Measurements from ENCODE around the gene FAM171A2. TPM values are rescaled to one million over a fixed set of nuclear protein-coding genes. Genes with fewer than 3 reads are reported as not detected.
"Not testable (repeated sequence)": the region's sequence is repeated elsewhere in the genome, so short reads cannot be mapped to it uniquely, and the experiment has no call there.

The FAM171A2 gene
- 10 to 100 TPM; 24.5 to 34.8 (median 27.4) TPM for polyA plus RNA-seq (ENCODE audit: insufficient read length in 3 of 3)

DNA sequence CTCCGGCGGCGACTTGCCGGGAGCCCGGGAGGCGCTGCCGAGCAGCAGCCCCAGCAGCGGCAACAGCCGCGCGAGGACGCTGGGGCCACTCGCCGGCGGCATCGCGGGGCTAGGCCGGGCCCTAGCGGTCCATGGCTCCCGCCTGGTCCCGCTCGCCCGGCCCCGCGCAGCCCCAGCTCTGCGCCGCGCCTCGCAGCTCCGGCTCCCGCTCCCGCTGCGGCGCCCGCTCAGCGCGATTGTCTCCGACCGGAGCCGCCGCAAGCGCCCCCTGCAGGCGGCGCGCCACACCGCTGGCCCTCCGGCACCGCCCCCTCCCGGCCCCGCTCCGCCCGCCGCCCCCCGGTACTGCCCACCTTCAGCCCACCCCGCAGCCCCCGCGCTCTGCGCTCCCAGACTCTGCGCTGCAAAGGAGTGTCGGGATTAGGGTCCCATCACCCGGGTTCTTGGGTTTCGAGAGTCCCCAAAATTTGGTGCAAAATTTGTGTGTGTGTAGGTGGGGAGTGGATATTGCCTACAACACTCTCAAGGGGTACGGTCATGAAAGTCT is at the start of gene FAM171A2:
TSS of gene FAM171A2 (minus strand) at position 241 of the 547 bp plus-strand sequence. CDS start at position 102, 139 bp downstream.
- no peak for DNase-seq (ENCODE audit: low read depth in 3 of 3, low spot score in 2 of 3)

DNA sequence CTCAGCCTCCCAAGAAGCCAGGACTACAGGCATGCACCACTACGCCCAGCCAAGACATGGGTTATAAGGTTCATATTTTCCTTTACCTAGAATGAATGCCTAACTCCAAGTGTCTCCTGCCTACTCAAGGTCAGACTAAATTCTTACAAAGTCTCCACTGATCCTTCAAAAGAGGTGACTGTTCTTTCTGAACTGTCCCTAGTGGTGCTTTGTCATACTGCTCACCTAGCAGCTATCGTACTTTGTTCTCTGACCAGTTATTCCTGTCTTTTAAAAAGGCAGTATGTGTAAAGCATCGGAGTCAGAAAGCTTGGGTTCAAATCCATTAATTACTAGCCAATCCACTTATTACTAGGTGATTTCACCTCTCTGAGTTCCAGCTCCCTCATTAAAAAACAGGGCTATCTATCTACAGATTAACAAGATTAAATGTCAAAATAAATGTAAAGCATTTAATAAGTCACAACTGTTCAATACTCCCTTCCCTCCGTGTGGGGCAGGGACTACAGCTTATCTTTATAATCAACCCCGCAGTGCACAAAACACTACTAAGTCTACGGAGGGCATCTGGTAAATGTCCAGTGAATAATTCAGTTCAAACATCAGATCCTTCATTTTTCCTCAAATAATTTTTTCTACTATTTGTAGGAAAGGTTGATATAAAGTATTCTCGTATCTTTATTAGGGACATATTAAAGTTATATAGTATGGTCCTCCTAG is 45.8 kb upstream of the FAM171A2 start:
- no peak for DNase-seq (ENCODE audit: low read depth in 3 of 3, low spot score in 2 of 3)

GRCh38 chr17:44408786-44409185 is 45.1 kb upstream of the FAM171A2 start:
- DNase-seq (ENCODE audit: low read depth in 3 of 3, low spot score in 2 of 3): no peak

- DNase-seq (ENCODE audit: low read depth in 3 of 3, low spot score in 2 of 3): no peak
Measured at GRCh38 chr17:44402564-44403172, 39.0 kb upstream of the FAM171A2 start.

GRCh38 chr17:44400226-44400847 is 36.7 kb upstream of the FAM171A2 start:
- no peak for DNase-seq (ENCODE audit: low read depth in 3 of 3, low spot score in 2 of 3)

- no peak for DNase-seq (ENCODE audit: low read depth in 3 of 3, low spot score in 2 of 3)
Measured at GRCh38 chr17:44398692-44399691, 35.3 kb upstream of the FAM171A2 start.

DNA sequence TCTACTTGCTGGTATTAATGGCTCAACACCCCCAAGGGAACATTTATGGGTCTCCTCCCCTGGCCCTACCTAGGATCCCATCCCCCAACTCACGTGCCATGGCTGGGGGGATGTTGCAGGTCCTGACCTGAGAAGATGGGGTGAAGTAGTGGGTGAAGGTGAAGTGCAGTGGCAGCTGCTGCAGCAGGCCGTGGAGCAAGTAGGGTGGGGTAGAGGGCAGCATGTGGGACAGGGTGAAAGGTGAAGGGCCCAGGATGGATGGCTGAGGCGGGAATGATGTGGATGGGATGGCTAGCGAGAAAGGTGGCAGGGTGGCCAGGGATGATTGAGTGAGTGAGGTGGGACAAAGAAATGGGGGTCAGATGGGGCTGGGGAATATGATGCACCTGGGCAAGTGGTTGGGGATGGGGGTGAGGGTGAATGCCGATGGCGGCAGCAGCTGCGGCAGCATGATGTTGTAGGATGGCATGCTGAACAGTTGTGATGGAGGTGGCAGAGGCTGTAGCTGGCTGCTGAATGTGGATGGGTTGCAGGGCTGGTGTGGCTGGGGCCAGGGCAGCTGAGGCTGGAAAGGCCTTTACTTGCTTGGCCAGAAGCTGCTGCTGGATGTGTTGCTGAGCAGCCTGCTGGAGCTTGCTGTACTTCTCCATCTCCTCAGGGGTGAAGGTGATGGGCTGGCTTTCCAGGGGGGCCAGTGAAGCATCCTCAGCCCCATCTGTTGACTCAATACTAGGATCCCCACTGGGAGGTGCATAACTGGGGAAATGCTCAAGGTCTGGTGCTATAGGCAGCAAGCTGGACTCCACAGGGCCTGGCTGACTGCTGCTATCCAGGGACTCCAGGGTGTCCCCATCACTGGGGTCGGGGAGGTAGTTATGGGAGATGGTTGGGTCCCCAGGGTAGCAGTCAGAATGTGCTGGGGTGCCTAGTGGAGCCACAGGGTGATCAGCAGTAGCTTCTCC is 34.1 kb upstream of the FAM171A2 start:
- DNase-seq (ENCODE audit: low read depth in 3 of 3, low spot score in 2 of 3): no peak

GRCh38 chr17:44396946-44397345 is 33.3 kb upstream of the FAM171A2 start:
- no peak for DNase-seq (ENCODE audit: low read depth in 3 of 3, low spot score in 2 of 3)

- no peak for DNase-seq (ENCODE audit: low read depth in 3 of 3, low spot score in 2 of 3)
Measured at GRCh38 chr17:44394833-44395232, 31.2 kb upstream of the FAM171A2 start.

DNA sequence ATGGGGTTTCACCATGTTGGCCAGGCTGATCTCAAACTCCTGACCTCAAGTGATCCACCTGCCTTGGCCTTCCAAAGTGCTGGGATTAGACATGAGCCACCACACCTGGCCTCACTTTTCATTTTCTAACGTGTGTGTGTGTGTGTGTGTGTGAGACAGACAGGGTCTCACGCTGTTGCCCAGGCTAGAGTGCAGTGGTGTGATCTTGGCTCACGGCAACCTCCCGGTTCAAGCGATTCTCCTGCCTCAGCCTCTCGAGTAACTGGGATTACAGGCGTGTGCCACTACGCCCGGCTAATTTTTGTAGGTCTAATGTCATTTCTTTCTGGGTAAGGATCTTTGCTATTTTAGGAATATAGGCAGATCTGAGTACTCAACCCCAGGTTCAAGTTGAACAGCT is 30.5 kb upstream of the FAM171A2 start:
- not testable (repeated sequence) for DNase-seq (ENCODE audit: low read depth in 3 of 3, low spot score in 2 of 3)

DNA sequence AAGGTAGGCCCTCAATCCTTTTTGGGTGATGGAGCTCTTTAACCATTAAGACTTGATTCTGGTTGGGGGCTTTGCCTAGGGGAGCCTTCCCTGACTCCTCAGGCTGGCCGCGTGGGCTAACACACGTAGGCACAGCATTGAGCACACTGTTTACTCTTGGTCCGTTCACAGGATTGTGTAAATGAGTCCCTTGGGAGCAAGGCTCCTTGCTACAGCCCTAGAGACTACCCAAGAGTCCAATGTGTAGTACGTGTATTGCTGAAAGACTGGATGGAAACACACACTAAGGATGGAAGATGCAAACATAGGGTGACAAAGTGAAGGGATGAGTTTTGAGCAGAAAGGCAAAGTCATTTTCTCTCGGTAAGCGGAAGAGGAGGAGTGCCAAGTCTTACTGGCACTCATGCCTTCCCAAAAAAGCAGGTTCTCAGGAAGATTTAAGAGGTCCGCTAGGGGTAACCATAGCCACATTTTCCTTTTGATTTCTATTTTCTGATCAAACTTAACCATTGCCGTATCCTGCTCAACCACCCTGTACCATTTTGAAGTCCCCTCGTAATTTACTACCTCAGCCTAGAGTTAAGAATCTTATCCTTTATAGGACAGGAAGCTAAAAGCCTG is 26.7 kb upstream of the FAM171A2 start:
- DNase-seq (ENCODE audit: low read depth in 3 of 3, low spot score in 2 of 3): no peak

DNA sequence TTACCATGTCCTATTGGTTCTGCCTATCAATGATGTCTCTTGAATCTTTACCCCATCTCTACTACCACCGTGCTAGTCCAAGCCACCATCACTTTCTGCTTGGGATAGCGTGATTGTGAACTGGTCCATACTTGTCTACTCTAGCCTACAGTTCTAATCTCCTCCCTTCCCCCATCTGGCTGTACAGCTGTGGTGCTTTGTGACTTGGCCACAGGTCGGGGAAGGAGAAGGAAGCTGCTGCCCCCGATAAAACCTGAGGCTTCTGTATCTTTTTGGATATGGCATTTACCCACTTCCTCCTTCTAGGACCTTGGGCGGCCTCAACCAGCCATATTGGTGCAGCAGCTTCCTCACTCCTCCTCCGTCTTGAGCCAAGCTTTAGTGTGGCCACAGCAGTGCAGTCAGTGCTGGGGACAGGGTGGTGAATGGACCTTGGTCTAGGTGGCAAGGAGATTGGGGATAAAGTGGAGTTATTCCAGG is 26.1 kb upstream of the FAM171A2 start:
- no peak for DNase-seq (ENCODE audit: low read depth in 3 of 3, low spot score in 2 of 3)

DNA sequence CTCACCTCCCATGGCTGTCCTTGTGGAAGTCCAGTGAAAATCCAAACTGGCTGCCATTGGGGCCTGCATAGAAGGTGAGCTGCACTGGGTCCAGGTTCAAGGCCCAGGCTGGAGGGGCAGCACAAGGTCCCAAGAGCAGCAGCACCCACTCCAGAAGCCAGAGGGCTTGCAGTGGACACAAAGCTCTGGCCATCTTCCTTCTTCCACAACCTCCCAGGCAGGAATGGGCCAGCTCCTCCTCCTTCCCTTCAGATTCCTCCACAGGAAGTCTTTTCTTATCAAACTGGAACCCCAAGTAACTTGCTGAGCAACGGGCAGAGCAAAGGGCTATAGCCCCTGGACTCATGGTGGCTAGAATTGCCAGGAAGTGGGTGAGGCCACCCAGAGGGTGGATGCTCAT is 25.6 kb upstream of the FAM171A2 start, which contains the start of gene ITGA2B:
TSS of gene ITGA2B (minus strand) at position 369 of the 400 bp plus-strand sequence. CDS start at position 193, 176 bp downstream.
- no peak for DNase-seq (ENCODE audit: low read depth in 3 of 3, low spot score in 2 of 3)

DNA sequence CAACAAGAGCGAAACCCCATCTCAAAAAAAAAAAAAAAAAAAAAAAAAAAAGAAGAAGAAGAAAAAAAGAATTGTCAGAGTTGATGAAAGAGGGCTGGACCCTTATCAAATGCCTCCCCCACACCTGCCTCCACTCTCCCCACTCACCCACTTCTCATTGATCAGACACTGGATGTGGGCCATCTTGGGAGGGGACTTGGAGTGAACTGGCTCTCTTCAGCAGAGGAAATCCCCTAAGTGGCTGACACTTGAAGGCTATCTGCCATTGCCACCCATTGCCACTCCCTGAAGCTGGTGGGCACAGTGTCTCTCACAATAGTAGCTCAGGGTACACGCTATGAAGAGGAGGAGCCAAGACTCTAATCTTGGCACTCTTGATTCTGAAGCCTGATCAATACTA is 24.2 kb upstream of the FAM171A2 start:
- DNase-seq (ENCODE audit: low read depth in 3 of 3, low spot score in 2 of 3): no peak

DNA sequence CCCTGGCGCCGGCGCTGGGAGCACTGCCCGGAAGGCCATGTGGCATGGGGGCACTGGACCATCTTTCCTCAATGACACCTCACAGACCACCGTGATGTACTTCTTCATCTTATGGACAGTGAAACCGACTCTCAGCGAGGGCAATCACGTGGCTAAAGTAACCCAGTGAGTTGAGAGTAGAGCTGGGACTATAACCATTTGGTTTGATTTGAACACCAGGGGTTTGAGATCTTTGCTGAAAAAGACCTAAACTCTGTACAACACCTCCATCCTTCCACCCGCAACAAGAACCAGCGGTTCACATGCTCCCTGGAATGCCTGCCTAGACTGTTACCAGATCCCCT is 22.5 kb upstream of the FAM171A2 start:
- no peak for DNase-seq (ENCODE audit: low read depth in 3 of 3, low spot score in 2 of 3)

DNA sequence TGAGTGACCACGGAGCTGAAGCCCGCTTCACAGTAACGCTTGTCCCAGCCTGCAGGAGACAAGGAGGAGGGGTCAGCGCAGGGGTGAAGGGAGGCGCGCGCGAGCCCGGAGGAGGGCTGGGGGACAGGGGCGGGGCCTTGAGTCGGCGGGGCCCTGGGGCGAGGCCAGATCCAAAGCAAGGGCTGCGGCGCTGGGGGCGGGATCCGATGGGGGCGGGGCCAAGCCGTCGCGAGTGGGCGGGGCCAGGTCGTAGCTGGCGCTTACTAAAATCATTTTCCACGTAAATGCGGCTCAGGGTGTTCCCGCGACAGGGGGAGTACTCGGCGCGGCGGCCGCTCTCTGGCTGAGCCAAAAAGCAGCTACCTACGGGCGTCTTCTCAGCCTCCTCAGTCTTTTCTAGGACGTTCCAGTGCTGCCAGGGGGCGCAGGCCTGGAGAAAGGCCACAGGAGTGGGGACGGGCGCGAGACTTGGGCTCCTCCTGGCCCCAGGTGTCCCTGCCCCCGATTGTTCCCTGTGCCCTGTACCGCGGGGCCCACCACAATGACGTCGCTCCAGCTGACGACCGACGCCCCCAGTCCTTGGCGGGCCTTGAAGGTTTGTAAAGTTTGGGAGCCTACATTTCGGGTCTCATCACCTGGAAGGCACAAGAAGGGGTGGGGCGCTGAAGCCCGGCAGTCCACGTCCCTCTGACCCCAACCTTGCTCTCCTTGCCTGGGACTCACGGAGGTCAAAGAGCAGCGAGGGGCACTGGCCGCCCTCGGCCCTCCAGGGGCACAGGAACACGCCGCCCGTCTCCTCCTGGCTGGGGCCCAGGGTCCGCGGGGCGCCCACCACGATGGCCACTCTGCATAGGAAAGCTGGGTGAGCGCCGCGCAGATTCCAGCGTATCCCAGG is 21.9 kb upstream of the FAM171A2 start:
- DNase-seq (ENCODE audit: low read depth in 3 of 3, low spot score in 2 of 3): no peak

DNA sequence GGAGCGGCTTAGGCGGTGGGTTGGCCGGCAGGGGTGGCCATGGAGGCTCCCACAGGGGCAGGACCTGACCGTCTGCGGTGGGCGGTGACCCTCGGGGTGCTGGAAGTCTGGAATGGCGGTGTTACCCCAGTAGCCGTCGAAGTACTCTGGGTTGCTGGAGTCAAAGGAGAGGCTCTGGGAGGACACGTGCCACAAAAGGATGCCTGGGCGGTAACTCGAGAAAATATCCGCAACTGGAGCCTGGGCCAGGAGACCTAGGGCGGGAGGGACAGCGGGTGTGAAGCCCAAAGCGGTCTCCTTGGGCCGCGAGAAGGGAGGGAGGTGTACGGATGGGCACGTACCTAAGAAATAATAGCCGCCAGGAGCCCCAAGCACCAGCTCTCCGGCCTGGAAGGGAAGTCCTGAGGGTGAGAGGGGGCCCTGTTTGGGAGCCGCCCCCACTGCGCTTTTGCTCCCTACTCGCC is 21.2 kb upstream of the FAM171A2 start:
- no peak for DNase-seq (ENCODE audit: low read depth in 3 of 3, low spot score in 2 of 3)
